DMS53 treated with DMSO at 0.1 percent for 48 hours (cell line): ENCODE results near the gene LRIT1.

Experiments used
- DNase-seq: peaks from one replicate; lab custom pipeline; 2025; ENCODE audit not compliant: unreplicated experiment; lab: John Stamatoyannopoulos, UW

LRIT1 gene

GRCh38 chr10:84217746-84218145 is 23.6 kb downstream of the LRIT1 start:
- DNase-seq: no peak

GRCh38 chr10:84216834-84217233 is 24.5 kb downstream of the LRIT1 start:
- DNase-seq: no peak

DNA sequence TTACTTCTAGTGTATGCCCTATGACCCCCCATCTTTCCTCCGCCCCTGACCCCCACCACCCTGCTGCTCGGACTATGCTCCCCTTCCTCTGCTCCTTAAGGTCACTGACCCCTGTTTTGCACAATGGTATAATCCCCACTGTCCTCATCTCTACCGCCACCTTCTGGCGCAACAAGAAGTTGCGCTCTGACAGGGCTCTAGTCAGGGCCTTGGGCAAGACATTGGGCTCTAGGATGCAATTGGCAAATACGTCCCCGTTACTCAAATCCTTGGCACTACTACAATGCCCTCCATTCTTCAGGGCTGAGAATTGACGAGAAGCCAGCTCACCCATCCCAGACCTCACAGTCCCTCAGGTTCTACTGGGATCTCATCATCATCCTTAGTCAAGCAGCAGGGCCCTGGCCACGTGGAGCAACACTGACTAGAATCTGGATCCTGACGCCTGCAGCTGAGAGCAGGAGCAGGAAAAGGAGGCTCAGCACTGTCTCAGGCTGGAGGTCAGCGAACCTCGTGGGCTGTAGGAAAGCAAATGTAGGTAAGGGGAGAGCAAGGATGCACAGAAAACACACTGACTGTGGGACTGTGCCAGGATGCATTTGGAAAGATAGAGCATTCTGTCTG is 26.6 kb downstream of the LRIT1 start:
- peak; percentile 9 for DNase-seq

DNA sequence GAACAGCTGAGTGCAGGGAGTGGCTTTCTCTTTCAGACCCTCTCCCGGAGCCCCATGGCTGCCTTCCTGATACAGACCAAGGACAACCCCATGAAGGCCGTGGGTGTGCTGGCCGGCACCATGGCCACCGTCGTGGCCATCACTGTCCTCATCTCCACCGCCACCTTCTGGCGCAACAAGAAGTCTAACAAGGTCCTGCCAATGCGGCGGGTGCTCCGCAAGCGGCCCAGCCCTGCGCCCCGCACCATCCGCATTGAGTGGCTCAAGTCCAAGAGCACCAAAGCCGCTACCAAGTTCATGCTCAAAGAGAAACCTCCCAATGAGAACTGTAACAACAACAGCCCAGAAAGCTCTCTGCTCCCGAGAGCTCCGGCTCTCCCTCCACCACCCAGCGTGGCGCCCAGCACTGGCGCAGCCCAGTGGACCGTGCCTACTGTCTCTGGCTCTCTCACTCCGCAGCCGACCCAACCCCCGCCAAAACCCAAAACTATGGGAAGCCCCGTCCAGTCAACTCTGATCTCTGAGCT is 27.2 kb downstream of the LRIT1 start:
- DNase-seq: no peak

- no peak for DNase-seq
These were observed 28.3 kb downstream of the LRIT1 start for GRCh38 chr10:84213076-84213475.

GRCh38 chr10:84212014-84212413 is 29.3 kb downstream of the LRIT1 start:
- DNase-seq: no peak

GRCh38 chr10:84211566-84211965 is 29.8 kb downstream of the LRIT1 start:
- DNase-seq: no peak

DNA sequence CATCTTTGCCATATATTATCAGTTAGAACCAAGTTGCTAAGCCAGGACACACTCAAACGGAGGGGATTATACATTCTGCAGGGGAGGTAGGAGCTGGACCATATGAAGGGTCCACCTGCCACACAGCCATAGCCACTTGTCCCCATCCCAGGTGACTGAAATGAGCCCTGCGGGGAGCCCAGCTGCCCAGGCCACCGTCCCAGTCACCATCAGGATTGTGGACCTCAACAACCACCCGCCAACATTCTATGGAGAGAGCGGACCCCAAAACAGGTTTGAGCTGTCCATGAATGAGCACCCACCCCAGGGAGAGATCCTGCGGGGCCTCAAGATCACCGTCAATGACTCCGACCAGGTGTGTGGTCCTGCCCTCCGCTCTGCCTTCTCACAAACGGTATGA is 33.3 kb downstream of the LRIT1 start:
- no peak for DNase-seq

- DNase-seq: no peak
These were observed 35.4 kb downstream of the LRIT1 start for GRCh38 chr10:84205853-84206525.

- DNase-seq: peak; percentile 65
These were observed 36.1 kb downstream of the LRIT1 start for GRCh38 chr10:84205049-84205852.

- DNase-seq: no peak
These were observed 36.7 kb downstream of the LRIT1 start for GRCh38 chr10:84204610-84205009.

DNA sequence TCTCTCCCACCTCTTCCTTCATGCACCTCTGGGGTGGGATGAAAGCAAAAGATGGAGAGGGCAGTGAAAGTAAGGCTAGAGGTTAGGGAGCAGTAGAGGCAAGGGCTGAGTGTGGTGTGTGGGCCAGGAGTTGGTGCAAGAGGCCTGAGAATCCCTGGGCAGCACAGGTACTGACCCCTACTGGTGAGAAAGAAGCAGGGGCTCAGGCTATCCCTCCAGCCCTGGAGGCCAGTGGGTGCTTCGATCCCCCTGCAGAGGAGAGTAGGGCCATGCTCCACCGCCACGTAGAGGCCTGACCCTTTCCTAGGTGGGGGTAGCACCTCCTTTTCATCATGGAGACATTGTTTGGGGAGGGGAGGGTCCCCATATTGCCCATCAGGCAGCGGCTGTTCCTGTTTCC is 37.2 kb downstream of the LRIT1 start:
- no peak for DNase-seq

- no peak for DNase-seq
These were observed 39.0 kb downstream of the LRIT1 start for GRCh38 chr10:84202349-84202748.

- no peak for DNase-seq
These were observed 39.7 kb downstream of the LRIT1 start for GRCh38 chr10:84201682-84202081.

DNA sequence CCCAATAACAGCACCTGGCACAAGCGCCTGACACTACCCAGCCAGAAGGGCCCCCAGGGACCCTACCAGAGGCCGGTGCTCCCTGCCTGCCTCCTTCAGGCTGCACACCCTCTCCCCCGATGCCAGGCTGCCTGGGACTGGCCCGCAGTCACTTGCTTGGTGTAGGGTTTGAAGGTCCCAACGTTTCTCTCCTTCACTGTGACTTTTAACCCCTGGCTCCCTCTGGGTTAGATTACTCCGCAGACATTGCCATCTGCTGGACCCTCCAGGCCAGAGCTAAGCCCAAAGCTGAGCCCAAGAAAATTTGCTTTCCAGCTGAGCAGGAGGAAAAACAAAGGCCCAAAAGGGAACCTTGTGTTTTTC is 40.1 kb downstream of the LRIT1 start:
- DNase-seq: no peak

- DNase-seq: no peak
These were observed 40.7 kb downstream of the LRIT1 start for GRCh38 chr10:84200537-84201243.

DNA sequence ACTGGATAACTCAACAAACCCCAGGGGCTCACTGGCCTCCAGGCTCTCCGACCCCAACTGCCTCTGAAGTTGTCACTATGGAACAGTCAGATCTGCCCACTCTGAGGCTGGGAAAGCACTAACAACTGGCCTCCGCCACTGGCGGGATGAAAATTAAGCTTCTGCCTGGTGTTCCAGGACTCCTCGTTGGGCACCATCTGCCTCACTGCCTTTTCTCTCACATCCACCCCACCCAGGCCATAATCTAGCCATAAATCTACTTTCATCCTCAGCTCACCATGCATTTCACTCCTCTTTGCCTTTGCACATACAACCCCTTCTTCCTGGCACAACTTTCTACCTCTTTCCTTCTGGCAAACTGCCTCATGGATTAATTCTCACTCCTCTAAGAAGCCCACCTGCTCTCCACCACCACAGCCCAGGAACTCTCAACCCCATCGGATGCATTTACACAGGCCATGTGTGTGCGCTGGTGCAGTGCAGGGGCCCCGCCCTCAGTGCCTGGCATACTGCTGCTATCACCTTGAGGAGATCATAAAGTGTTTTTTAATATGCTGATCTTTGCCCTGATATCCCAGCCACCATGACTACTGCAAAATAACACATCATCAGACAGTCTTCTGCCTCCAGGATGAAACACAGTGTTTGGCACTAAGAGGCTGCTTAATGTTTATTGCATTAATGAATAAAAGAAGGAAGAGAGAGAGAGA is 43.0 kb downstream of the LRIT1 start:
- DNase-seq: no peak

DNA sequence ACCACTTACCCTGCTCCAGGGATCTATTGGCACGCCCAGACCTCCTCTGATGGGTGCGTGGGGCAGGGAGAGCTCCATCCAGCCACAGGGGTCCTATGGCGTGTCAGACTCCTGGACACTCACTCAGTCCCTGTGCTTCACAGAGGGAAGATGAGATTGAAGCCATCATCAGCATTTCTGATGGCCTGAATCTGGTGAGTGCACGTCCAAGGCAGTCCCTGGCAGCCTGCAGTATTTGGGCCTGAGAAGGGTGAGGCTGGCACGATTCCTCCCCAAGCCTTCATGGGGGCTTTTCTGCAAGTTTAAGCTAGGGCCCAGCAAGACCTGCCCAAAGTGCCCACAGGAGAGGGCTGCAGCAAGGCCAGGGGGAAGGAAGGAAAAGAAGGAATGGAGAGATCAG is 43.7 kb downstream of the LRIT1 start:
- no peak for DNase-seq

- DNase-seq: no peak
These were observed 44.4 kb downstream of the LRIT1 start for GRCh38 chr10:84196941-84197340.

DNA sequence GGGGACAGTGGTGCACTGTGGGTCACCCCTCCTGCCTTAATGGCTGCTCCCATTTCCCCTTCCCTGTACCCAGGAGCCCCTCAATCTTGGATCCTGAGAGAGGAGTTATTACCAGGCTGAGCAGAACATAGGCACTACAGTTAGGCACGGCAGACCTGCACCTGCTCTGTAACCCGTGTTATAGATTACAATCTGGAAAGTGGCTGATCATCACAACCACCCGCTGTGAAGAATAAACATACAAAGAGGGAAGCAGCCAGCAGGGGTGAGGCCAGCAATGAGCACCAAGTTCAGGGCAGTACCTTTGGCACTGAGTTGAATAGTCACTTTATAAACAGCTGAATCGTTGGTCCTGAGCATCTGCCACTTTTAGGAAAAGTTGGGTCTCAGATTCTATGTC is 45.3 kb downstream of the LRIT1 start:
- peak; percentile 78 for DNase-seq
